NCI-H2029 treated with DMSO at 0.1 percent for 48 hours (cell line): Measurements from ENCODE around the gene GCN1.
"Not testable (repeated sequence)": the region's sequence is repeated elsewhere in the genome, so short reads cannot be mapped to it uniquely, and the experiment has no call there.

ENCODE experiments used
- DNase-seq: peaks from one replicate; lab custom pipeline; 2025; lab: John Stamatoyannopoulos, UW

The GCN1 gene

GRCh38 chr12:120213182-120213581 lies 18.7 kb upstream of the GCN1 start:
- DNase-seq, result not testable (repeated sequence)

- no peak for DNase-seq
These were observed 17.8 kb upstream of the GCN1 start for GRCh38 chr12:120212301-120212700.

GRCh38 chr12:120211904-120212283 lies 17.4 kb upstream of the GCN1 start:
- no peak for DNase-seq

GRCh38 chr12:120211243-120211903 lies 16.9 kb upstream of the GCN1 start:
- DNase-seq, result no peak

- no peak for DNase-seq
These were observed 15.3 kb upstream of the GCN1 start for GRCh38 chr12:120209851-120210250.

GRCh38 chr12:120207227-120207626 lies 12.7 kb upstream of the GCN1 start:
- DNase-seq, result no peak

GRCh38 chr12:120206781-120207180 lies 12.3 kb upstream of the GCN1 start:
- not testable (repeated sequence) for DNase-seq

GRCh38 chr12:120206228-120206627 lies 11.7 kb upstream of the GCN1 start:
- DNase-seq, result no peak

- DNase-seq, result no peak
These were observed 9.7 kb upstream of the GCN1 start for GRCh38 chr12:120204171-120204570.

GRCh38 chr12:120200364-120200800 lies 5.9 kb upstream of the GCN1 start:
- no peak for DNase-seq

GRCh38 chr12:120199595-120200306 lies 5.2 kb upstream of the GCN1 start:
- DNase-seq, result no peak

- DNase-seq, result no peak
These were observed 4.5 kb upstream of the GCN1 start for GRCh38 chr12:120199025-120199424.

GRCh38 chr12:120197542-120197887 lies 3.0 kb upstream of the GCN1 start:
- DNase-seq, result no peak

GRCh38 chr12:120196817-120197541 lies 2.5 kb upstream of the GCN1 start:
- DNase-seq, result not testable (repeated sequence)

- no peak for DNase-seq
These were observed 1.8 kb upstream of the GCN1 start for GRCh38 chr12:120196363-120196762.

- DNase-seq, result no peak
These were observed 335 bp downstream of the GCN1 start for GRCh38 chr12:120194226-120194533.

GRCh38 chr12:120193286-120193685 lies 1.2 kb downstream of the GCN1 start:
- DNase-seq, result not testable (repeated sequence)

GRCh38 chr12:120190985-120191480 lies 3.5 kb downstream of the GCN1 start:
- no peak for DNase-seq

- no peak for DNase-seq
These were observed 4.1 kb downstream of the GCN1 start for GRCh38 chr12:120190386-120190785.

- DNase-seq, result no peak
These were observed 7.9 kb downstream of the GCN1 start for GRCh38 chr12:120186654-120187053.

GRCh38 chr12:120183211-120183631 lies 11.3 kb downstream of the GCN1 start:
- no peak for DNase-seq

GRCh38 chr12:120181991-120182631 lies 12.4 kb downstream of the GCN1 start:
- DNase-seq, result no peak

- no peak for DNase-seq
These were observed 13.5 kb downstream of the GCN1 start for GRCh38 chr12:120180975-120181374.
